ENCODE data around the gene GATB. TPM values are rescaled to one million over a fixed set of nuclear protein-coding genes. Genes with fewer than 3 reads are reported as not detected.

GATB gene
- total RNA-seq, 4 donors from 2014 or later, result 11.4 to 34.5 (median 21.5) TPM

DNA sequence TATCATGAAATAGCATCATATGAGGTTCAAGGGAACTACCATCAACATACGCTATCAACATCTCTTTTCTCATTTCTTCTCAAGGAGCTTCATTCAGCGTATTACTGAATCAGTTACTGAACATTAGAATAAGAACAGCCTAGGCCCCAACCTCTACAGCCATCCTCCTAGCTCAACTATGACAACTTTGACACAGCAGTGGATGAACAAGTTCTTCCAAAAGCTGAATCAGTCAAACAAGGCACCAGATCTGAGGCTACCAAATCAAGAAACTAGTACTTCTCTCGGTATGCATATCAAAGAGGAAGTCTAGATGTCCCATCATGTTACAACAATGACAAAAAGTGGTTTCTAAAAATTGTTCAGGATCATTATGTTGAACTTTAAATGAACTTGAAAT, 57.4 kb downstream of the GATB start:
- TF ChIP-seq, protein P1, sequence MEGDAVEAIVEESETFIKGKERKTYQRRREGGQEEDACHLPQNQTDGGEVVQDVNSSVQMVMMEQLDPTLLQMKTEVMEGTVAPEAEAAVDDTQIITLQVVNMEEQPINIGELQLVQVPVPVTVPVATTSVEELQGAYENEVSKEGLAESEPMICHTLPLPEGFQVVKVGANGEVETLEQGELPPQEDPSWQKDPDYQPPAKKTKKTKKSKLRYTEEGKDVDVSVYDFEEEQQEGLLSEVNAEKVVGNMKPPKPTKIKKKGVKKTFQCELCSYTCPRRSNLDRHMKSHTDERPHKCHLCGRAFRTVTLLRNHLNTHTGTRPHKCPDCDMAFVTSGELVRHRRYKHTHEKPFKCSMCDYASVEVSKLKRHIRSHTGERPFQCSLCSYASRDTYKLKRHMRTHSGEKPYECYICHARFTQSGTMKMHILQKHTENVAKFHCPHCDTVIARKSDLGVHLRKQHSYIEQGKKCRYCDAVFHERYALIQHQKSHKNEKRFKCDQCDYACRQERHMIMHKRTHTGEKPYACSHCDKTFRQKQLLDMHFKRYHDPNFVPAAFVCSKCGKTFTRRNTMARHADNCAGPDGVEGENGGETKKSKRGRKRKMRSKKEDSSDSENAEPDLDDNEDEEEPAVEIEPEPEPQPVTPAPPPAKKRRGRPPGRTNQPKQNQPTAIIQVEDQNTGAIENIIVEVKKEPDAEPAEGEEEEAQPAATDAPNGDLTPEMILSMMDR (IDR thresholded peaks at IDR 0.05), result no peak
- DNase-seq (ENCODE audit: low spot score) (no peak), ATAC-seq (ENCODE audit: low FRiP score) (no peak)

DNA sequence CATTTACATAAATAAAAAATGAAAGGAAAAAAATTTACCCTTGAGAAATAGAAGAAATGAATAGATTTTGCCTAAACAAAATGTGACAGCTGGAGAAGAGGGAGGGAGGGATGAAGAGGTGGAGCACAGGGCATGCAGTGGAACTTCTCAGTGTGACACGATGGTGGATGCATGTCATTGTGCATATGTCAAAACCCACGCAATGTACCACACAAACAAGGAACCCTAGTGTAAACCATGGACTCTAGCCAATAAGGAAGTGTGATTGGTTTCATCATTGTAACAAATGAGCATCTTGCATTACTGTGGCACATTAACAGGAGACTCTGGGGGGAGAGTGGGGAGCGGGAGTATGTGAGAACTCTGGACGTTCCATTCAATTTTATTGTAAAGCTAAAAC, 58.6 kb downstream of the GATB start:
- DNase-seq (ENCODE audit: low spot score), result no peak
- TF ChIP-seq, protein P1 (IDR thresholded peaks at IDR 0.05), result no peak
- no peak for ATAC-seq (ENCODE audit: low FRiP score)

DNA sequence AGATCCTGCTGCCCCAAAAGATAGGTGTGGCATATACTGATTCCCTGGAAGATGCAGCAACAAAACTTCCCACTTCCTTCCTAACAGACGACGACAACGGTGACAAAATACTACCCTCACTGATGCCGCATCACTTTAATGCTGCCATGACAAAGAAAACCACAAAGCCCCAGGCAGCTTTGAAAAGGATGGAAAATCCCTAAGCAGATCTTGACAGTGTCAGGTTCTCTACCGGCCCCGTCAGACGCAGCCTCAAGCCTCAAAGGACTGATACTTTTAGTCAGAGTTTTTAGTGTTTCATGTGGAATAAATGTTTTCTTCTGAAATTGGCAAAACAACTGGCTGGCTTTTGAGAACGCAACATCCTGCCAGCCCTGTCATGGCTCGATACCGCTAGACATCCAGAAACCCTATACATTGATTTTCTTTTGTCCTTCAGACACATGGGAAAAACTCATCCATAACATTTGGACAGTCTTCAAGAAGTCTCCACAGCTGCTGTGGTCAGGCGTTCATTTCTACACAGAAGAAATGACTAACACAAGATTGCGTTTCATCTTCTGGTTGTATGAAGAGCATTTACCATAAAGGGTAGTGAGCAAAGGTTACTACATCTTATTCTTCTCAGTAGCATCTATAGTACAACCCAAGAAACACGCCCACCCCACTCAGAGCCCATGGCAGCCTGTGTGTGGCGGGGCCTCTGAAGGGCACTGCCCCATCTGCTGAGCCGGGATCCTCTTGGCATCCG, 60.1 kb downstream of the GATB start:
- TF ChIP-seq, protein P1 (IDR thresholded peaks at IDR 0.05), result no peak
- no peak for ATAC-seq (ENCODE audit: low FRiP score)
- no peak for DNase-seq (ENCODE audit: low spot score)

DNA sequence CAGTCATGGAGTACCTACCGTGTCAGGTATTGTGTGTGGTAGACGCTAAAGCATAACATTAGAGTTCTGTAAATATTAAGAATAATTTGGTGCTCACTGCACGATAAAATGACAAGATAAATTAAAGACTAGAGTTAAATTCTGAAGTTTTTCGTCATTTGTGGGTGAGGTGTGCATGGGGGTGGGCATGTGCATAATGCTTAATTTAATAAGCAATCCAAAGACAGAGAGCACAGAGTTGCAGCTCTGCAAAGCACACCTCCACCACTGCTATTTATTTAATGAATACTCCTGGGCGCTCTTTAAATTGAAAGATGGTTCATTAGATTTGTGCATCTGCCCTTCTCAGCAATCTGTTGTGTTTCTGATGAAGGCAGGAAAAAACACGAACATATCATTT, 62.6 kb downstream of the GATB start:
- no peak for DNase-seq (ENCODE audit: low spot score)
- TF ChIP-seq, protein P1 (IDR thresholded peaks at IDR 0.05), result no peak
- no peak for ATAC-seq (ENCODE audit: low FRiP score)

DNA sequence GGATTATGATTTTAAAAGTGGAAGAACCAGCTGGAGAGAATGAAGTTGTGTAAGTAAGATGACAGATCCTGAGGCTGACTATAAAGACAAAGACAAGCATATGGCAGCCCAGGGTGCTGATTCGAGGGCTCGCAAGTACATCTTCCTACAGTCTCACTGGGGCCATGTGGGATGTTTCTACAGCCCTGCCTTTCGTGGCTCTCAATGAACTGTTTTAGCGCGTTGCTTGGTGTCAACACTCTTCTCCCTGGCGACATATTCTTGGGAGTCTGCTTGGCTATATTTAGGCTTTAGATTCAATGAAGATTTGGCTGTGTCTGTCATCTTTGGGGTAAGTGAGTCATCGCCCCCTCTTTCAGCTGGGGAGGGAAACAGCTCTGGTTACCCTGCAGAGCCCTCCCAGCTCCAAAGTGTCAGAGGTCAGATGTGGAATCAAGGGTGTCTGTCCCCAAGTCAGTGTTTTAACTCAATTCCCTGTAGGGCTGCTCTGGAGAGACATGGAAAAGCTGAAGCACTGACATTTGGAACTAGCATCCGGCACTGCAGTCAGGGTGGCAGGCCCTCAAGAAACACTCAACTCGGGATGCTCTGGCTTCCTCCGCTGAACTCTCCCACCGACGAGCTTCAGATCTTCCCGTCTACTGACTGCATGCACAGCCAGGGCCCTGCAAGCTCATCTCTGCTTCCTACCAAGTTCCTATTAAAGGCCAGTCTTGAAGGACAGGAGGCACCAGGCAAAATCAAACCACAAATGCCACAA, 65.7 kb downstream of the GATB start:
- TF ChIP-seq, protein P1 (IDR thresholded peaks at IDR 0.05), result no peak
- no peak for ATAC-seq (ENCODE audit: low FRiP score)
- no peak for DNase-seq (ENCODE audit: low spot score)

DNA sequence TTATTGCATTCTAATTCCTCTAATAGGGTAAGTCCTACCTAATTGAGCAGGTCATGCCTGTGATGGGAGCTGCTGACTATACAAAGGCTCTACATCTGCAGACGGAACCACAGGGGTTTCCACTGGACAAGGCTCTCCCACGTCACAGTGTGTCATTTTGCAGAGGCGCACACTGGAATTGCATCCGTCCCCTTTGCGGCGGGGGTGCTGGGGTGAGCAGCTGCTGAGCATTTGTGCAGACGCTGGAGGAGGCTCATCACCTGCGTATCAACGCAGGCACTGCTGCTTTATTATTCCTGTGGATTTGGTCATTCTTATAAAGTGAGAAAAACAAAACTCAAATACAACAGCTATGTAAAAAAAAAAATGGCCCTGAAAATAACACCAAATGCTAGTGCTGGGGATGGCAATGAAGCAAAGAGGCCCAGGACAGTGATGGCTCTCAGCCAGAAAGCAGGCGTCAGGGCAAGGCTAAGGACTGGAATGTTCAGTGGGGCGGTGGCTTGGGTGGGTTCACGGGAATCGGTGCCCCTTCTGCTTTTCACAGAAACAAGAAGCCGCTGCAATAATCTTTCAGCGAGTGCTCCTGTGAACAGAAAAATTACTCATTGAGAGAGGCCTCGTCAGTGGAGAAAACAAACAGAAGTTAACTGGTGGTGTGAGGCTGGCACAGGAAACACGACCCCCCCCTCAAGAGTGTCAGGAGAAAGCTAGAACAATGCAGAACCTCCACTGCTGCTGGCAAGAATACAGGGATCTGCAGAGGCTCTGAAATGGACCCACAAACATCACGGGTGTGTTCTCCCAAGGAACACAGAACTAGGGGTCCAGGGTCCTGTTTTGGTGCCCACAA, 67.8 kb downstream of the GATB start:
- TF ChIP-seq, protein P1 (IDR thresholded peaks at IDR 0.05), result no peak
- no peak for ATAC-seq (ENCODE audit: low FRiP score)
- DNase-seq (ENCODE audit: low spot score), result no peak

All from omental fat pad (tissue), 4 donors.